Measurements from ENCODE around the gene SF1.

SF1 gene

DNA sequence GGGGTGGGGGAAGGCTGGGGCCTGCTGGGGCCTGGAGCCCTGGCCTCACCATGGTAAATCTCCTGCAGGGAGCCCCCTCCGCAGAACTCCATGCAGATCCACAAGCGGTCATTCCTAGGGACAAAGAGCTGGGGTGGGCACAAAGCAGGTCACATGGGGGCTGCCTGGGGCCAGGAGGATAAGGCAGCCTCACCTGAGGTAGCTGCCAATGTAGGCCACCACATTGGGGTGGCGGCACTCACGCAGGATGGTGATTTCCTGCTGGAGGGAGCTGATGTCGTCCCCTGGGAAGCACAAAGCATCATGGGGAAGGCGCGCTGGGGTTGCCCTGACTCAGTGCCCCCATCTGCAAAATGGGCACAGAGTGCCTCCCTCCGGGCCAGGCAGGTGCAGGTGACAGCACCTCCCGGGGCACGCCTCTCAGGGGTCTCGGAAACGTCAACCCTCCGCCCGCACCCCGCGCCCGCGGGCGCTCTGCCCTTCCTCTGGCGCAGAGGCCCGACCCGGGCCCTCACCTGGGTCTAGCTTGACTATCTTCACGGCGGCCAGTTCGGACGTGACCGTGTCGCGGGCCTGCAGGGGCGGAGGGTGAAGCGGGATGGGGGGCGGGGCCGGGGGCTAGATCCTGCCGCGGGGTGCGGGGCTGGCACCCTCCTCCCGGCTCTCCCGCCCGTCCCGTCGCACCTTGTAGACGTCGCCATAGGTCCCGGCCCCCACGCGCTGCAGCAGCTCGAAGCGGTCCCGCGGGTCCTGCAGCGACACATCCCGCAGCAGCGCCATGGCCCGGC is 24.2 kb upstream of the SF1 start:
- peak overlapping the region; percentile 50 for H3K4me3 ChIP-seq (ENCODE audit: low read length)
- WGBS (ENCODE audit: extremely low coverage, insufficient coverage, low lambda C conversion rate) = no CpG with 5 or more reads among the region's 54 CpGs
- DNase-seq = peak; percentile 17

DNA sequence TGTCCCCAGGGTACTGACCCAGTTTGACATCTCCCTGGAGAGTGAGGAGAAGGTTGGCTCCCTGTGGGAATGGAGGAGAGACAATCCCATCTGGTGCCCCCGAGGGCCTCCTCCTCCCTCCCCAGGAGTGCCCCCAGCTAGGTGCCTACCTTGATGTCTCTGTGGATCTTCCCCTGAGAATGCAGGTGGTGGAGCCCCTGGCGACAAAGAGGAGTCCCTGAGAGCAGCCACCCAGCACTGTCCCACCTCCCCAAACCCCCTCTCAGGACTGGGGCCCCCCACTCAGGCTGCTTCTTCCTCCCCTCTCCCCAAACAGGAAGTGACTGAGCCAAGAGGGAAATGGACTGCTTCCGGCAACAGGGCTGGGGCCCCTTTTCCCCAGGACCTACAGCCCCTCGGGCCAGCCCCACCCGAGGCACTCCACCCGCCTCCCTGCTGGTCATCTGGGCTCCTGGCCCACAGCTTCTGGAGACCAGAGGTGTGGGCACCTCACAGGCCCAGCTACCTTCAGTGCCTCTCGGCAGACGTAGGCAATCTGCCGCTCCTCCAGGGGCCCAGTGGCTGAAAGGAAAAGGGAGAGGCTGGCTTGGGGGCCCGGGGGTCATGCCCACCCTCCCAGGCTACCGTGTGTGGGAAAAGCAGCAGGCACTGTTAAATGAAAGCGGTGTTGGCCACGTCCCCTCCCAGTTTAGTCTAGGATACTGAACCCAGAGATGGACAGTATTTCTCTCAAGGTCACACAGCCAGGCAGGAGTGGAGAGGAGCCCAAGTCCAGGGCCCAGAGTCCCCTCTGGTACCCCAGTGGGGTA is 23.4 kb upstream of the SF1 start:
- no peak overlapping the region for H3K27ac ChIP-seq (ENCODE audit: low read depth, low read length)
- no peak overlapping the region for H3K4me3 ChIP-seq (ENCODE audit: low read length)
- no peak overlapping the region for H4K8ac ChIP-seq (ENCODE audit: low read depth, low read length)
- H3K18ac ChIP-seq (ENCODE audit: low read length) = no peak overlapping the region
- no peaks in the 10 kb centered on the region for H3K4me1 ChIP-seq (ENCODE audit: control insufficient read depth, low read depth, low read length)
- H3K56ac ChIP-seq (ENCODE audit: low read length) = peak overlapping the region; percentile 94
- H3K23ac ChIP-seq (ENCODE audit: low read length) = no peak overlapping the region
- H3K79me1 ChIP-seq (ENCODE audit: low read length) = no peaks in the 10 kb centered on the region
- no peak overlapping the region for H3K4me2 ChIP-seq (ENCODE audit: low read length)
- no peak overlapping the region for H3K4ac ChIP-seq (ENCODE audit: low read depth, low read length)
- H2BK15ac ChIP-seq (replicated peaks; ENCODE audit: low read depth) = no peak overlapping the region
- no peaks in the 10 kb centered on the region for H3K79me2 ChIP-seq (ENCODE audit: control insufficient read depth, insufficient read depth, low read length)
- H2BK5ac ChIP-seq (ENCODE audit: low read length) = no peak overlapping the region
- H3K36me3 ChIP-seq (ENCODE audit: control insufficient read depth, insufficient read depth, low read length) = peaks cover 3% of the 10 kb centered on the region
- peak overlapping the region; percentile 13 for H3K9ac ChIP-seq (ENCODE audit: low read length)
- WGBS (ENCODE audit: extremely low coverage, insufficient coverage, low lambda C conversion rate) = no CpG with 5 or more reads among the region's 13 CpGs
- no peak overlapping the region for H2AK5ac ChIP-seq (ENCODE audit: low read length)
- no peak overlapping the region for H4K5ac ChIP-seq (ENCODE audit: low read length)
- no peak for DNase-seq
- no peaks in the 10 kb centered on the region for H3K27me3 ChIP-seq (ENCODE audit: insufficient read depth, low read length, poor library complexity)
- H2BK120ac ChIP-seq (ENCODE audit: low read depth, low read length) = no peak overlapping the region

More for the DNA sequence above, 24.2 kb upstream of the SF1 start:
- Histone ChIP-seq H2BK15ac (replicated peaks; ENCODE audit: low read depth) (no peak overlapping the region), H3K36me3 (ENCODE audit: control insufficient read depth, insufficient read depth, low read length) (peaks cover 3% of the 10 kb centered on the region), H3K18ac (ENCODE audit: low read length) (no peak overlapping the region), H3K4ac (ENCODE audit: low read depth, low read length) (no peak overlapping the region), H3K23ac (ENCODE audit: low read length) (no peak overlapping the region), H2BK5ac (ENCODE audit: low read length) (no peak overlapping the region), H4K8ac (ENCODE audit: low read depth, low read length) (no peak overlapping the region), H3K27ac (ENCODE audit: low read depth, low read length) (no peak overlapping the region), H3K4me2 (ENCODE audit: low read length) (peak overlapping the region; percentile 67), H2BK120ac (ENCODE audit: low read depth, low read length) (no peak overlapping the region), H2AK5ac (ENCODE audit: low read length) (no peak overlapping the region), H3K27me3 (ENCODE audit: insufficient read depth, low read length, poor library complexity) (no peaks in the 10 kb centered on the region), H4K5ac (ENCODE audit: low read length) (no peak overlapping the region), H3K56ac (ENCODE audit: low read length) (peak overlapping the region; percentile 94), H3K9ac (ENCODE audit: low read length) (peak overlapping the region; percentile 65), H3K79me1 (ENCODE audit: low read length) (peaks cover 2% of the 10 kb centered on the region), H3K79me2 (ENCODE audit: control insufficient read depth, insufficient read depth, low read length) (no peaks in the 10 kb centered on the region), H3K4me1 (ENCODE audit: control insufficient read depth, low read depth, low read length) (no peaks in the 10 kb centered on the region)

GRCh38 chr11:64801158-64801464 is 22.8 kb upstream of the SF1 start:
- no peak overlapping the region for H3K23ac ChIP-seq (ENCODE audit: low read length)
- H3K4me2 ChIP-seq (ENCODE audit: low read length) = no peak overlapping the region
- H3K79me2 ChIP-seq (ENCODE audit: control insufficient read depth, insufficient read depth, low read length) = no peaks in the 10 kb centered on the region
- H3K18ac ChIP-seq (ENCODE audit: low read length) = no peak overlapping the region
- H2BK120ac ChIP-seq (ENCODE audit: low read depth, low read length) = no peak overlapping the region
- no peak overlapping the region for H3K4me3 ChIP-seq (ENCODE audit: low read length)
- no CpG with 5 or more reads among the region's 9 CpGs for WGBS (ENCODE audit: extremely low coverage, insufficient coverage, low lambda C conversion rate)
- peaks cover 3% of the 10 kb centered on the region for H3K36me3 ChIP-seq (ENCODE audit: control insufficient read depth, insufficient read depth, low read length)
- no peak overlapping the region for H3K9ac ChIP-seq (ENCODE audit: low read length)
- no peak overlapping the region for H2BK15ac ChIP-seq (replicated peaks; ENCODE audit: low read depth)
- H2BK5ac ChIP-seq (ENCODE audit: low read length) = no peak overlapping the region
- H4K5ac ChIP-seq (ENCODE audit: low read length) = no peak overlapping the region
- H3K56ac ChIP-seq (ENCODE audit: low read length) = no peak overlapping the region
- H4K8ac ChIP-seq (ENCODE audit: low read depth, low read length) = no peak overlapping the region
- H3K4me1 ChIP-seq (ENCODE audit: control insufficient read depth, low read depth, low read length) = no peaks in the 10 kb centered on the region
- H2AK5ac ChIP-seq (ENCODE audit: low read length) = no peak overlapping the region
- DNase-seq = no peak
- H3K27ac ChIP-seq (ENCODE audit: low read depth, low read length) = no peak overlapping the region
- no peaks in the 10 kb centered on the region for H3K79me1 ChIP-seq (ENCODE audit: low read length)
- H3K27me3 ChIP-seq (ENCODE audit: insufficient read depth, low read length, poor library complexity) = no peaks in the 10 kb centered on the region
- no peak overlapping the region for H3K4ac ChIP-seq (ENCODE audit: low read depth, low read length)

- Histone ChIP-seq H3K27me3 (ENCODE audit: insufficient read depth, low read length, poor library complexity) (no peaks in the 10 kb centered on the region), H3K23ac (ENCODE audit: low read length) (no peak overlapping the region), H3K18ac (ENCODE audit: low read length) (no peak overlapping the region), H3K4me3 (ENCODE audit: low read length) (no peak overlapping the region), H3K56ac (ENCODE audit: low read length) (no peak overlapping the region), H4K8ac (ENCODE audit: low read depth, low read length) (no peak overlapping the region), H3K4me1 (ENCODE audit: control insufficient read depth, low read depth, low read length) (no peaks in the 10 kb centered on the region), H3K79me2 (ENCODE audit: control insufficient read depth, insufficient read depth, low read length) (no peaks in the 10 kb centered on the region), H3K27ac (ENCODE audit: low read depth, low read length) (no peak overlapping the region), H3K4ac (ENCODE audit: low read depth, low read length) (no peak overlapping the region), H3K79me1 (ENCODE audit: low read length) (no peaks in the 10 kb centered on the region), H4K5ac (ENCODE audit: low read length) (no peak overlapping the region), H2BK5ac (ENCODE audit: low read length) (no peak overlapping the region), H2AK5ac (ENCODE audit: low read length) (no peak overlapping the region), H3K36me3 (ENCODE audit: control insufficient read depth, insufficient read depth, low read length) (peaks cover 3% of the 10 kb centered on the region), H2BK120ac (ENCODE audit: low read depth, low read length) (no peak overlapping the region), H3K4me2 (ENCODE audit: low read length) (no peak overlapping the region), H3K9ac (ENCODE audit: low read length) (no peak overlapping the region), H2BK15ac (replicated peaks; ENCODE audit: low read depth) (no peak overlapping the region)
- DNase-seq = no peak
- no CpG with 5 or more reads among the region's 26 CpGs for WGBS (ENCODE audit: extremely low coverage, insufficient coverage, low lambda C conversion rate)
Measured at GRCh38 chr11:64800303-64801157, 22.2 kb upstream of the SF1 start.

DNA sequence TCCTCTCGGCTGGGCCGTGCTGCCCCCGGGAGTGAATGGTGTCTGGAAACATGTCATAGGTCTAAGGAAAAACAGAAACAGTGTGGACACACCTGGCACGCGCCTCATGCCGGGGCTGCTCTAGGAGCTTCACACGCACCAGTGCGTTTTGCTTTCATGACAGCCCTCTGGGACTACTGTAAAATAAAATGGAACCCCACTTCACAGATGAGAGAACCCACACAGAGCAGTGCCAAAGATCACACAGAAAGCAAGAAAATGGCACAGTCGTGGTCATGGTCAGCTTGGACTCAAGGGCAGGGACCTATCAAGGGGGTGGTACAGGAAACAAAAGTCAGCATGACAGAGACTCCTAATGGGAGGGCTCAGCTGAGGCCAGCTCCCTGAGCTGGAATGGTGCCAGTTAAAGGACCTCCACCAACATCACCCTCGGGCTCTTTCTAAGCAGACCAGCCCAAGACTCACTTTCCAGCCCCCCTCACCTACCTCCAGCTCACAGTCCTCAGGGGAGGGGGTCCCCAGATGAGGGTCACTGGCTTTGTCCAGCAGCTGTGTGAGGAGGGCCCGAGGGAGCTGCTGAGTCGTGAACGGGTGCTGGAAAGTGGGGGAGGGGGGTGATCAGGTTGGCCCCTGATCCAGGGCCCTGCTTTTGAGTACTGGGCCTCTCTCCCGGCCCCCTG is 21.4 kb upstream of the SF1 start:
- Histone ChIP-seq H3K79me1 (ENCODE audit: low read length) (no peaks in the 10 kb centered on the region), H3K4me2 (ENCODE audit: low read length) (no peak overlapping the region), H2BK5ac (ENCODE audit: low read length) (no peak overlapping the region), H3K4me3 (ENCODE audit: low read length) (no peak overlapping the region), H3K18ac (ENCODE audit: low read length) (no peak overlapping the region), H2BK120ac (ENCODE audit: low read depth, low read length) (no peak overlapping the region), H3K9ac (ENCODE audit: low read length) (no peak overlapping the region), H2BK15ac (replicated peaks; ENCODE audit: low read depth) (no peak overlapping the region), H4K5ac (ENCODE audit: low read length) (no peak overlapping the region), H3K23ac (ENCODE audit: low read length) (no peak overlapping the region), H3K27ac (ENCODE audit: low read depth, low read length) (no peak overlapping the region), H3K27me3 (ENCODE audit: insufficient read depth, low read length, poor library complexity) (no peaks in the 10 kb centered on the region), H4K8ac (ENCODE audit: low read depth, low read length) (no peak overlapping the region), H3K4me1 (ENCODE audit: control insufficient read depth, low read depth, low read length) (no peaks in the 10 kb centered on the region), H2AK5ac (ENCODE audit: low read length) (no peak overlapping the region), H3K36me3 (ENCODE audit: control insufficient read depth, insufficient read depth, low read length) (peaks cover under 1% of the 10 kb centered on the region), H3K79me2 (ENCODE audit: control insufficient read depth, insufficient read depth, low read length) (no peaks in the 10 kb centered on the region), H3K56ac (ENCODE audit: low read length) (no peak overlapping the region), H3K4ac (ENCODE audit: low read depth, low read length) (no peak overlapping the region)
- WGBS (ENCODE audit: extremely low coverage, insufficient coverage, low lambda C conversion rate) = no CpG with 5 or more reads among the region's 14 CpGs
- no peak for DNase-seq

Data from mesendoderm (in vitro differentiated cells).